Heart left ventricle (tissue), 16 donors: ENCODE measurements around the gene BAMBI. TPM values are rescaled to one million over a fixed set of nuclear protein-coding genes. Genes with fewer than 3 reads are reported as not detected.

ENCODE experiments used
- ATAC-seq, 4 donors: fragments of 200-7000 bp; cut with Tn5 transposase; one replicate each; pipeline ENCODE4 v1.9.1; 2020 to 2022; ENCODE audit warnings: moderate library complexity in 4 of 4, mild to moderate bottlenecking in 3 of 4, moderate number of reproducible peaks in 1 of 4
- DNase-seq, 5 donors: peaks; one replicate each; pipeline ENCODE4 v3.0.0-alpha.2; 2020
- H3K27ac ChIP-seq, 12 donors: fragments of 200-600 bp; sonication (generic) in 4 of 12; one replicate each; pipeline versions ENCODE4 v1.5.0 to v1.8.0; 2016 to 2022; ENCODE audit warnings: mild to moderate bottlenecking in 2 of 12
- H3K27me3 ChIP-seq, 9 donors: fragments of 200-600 bp; sonication (generic) in 2 of 9; one replicate each; pipeline versions ENCODE4 v1.5.1 to v1.8.0; 2016 to 2022; ENCODE audit warnings: mild to moderate bottlenecking in 3 of 9
- H3K36me3 ChIP-seq, 9 donors: fragments of 200-600 bp; sonication (generic) in 2 of 9; one replicate each; pipeline versions ENCODE4 v1.5.0 to v1.8.0; 2018 to 2022; ENCODE audit warnings: mild to moderate bottlenecking in 2 of 9
- H3K4me1 ChIP-seq, 12 donors: fragments of 200-600 bp; sonication (generic) in 4 of 12; one replicate each; pipeline versions ENCODE4 v1.5.0 to v1.8.0; 2016 to 2022; ENCODE audit warnings: mild to moderate bottlenecking in 3 of 12
- H3K4me3 ChIP-seq, 12 donors: fragments of 200-600 bp; sonication (generic) in 4 of 12; one replicate each; pipeline versions ENCODE4 v1.5.0 to v1.8.0; 2017 to 2022; ENCODE audit warnings: mild to moderate bottlenecking in 9 of 12, moderate library complexity in 4 of 12
- H3K9me3 ChIP-seq, 12 donors: fragments of 200-600 bp; sonication (generic) in 4 of 12; one replicate each; pipeline versions ENCODE4 v1.5.0 to v1.8.0; 2016 to 2022; ENCODE audit warnings: mild to moderate bottlenecking in 1 of 12
- CTCF ChIP-seq, 12 donors: fragments of 200-600 bp; sonication (generic) in 4 of 12; IDR thresholded peaks; one replicate each; pipeline versions ENCODE4 v1.5.0 to v1.8.0; 2018 to 2022; ENCODE audit warnings: antibody characterized with exemption in 12 of 12, mild to moderate bottlenecking in 5 of 12
- POLR2A ChIP-seq, 2 donors: fragments of 450-650 bp; IDR thresholded peaks; one replicate each; pipeline ENCODE4 v1.6.1; 2017; ENCODE audit warnings: antibody characterized with exemption in 2 of 2, mild to moderate bottlenecking in 2 of 2, moderate library complexity in 2 of 2
- WGBS, 4 donors: extraction: QIAGEN DNeasy Blood & Tissue Kit in 2 of 4; methylation state at CpG; one replicate each; pipeline versions ENCODE4 v1.1.5 to v1.1.7; 2013 to 2018; 5-methylcytosine and 5-hydroxymethylcytosine counted together
- intact Hi-C, 10 donors: fragments of 100-400 bp; cut with DNase I; formaldehyde crosslinking; loops; one replicate each; pipeline versions ENCODE4 v1.11.1 to v1.14.2; 2022
- polyA plus RNA-seq, 2 donors: library from polyadenylated mRNA; stranded (reverse); fragments of 200-250 nt; gene quantifications; one replicate each; pipeline ENCODE4 v1.2.3, GENCODE V29; 2013
- total RNA-seq, 9 donors: library from RNA; depleted of rRNA in 2 of 9; stranded (reverse); fragments of >200 nt in 2 of 9; fragmentation: NEBNext Ultra II Directional in 3 of 9; extraction: Animal tissue kit (Norgen Biotek cat#: 25700) in 3 of 9; gene quantifications; one replicate each; pipeline versions ENCODE4 v1.1.0 to v1.2.4, GENCODE V29; 2016 to 2023
- donor health status: ischemic (EF 13 %, LVEDD 7.1; RV severe dilation, severe dysfunction).
- donor health status: healthy with polysubstance abuse.
- donor health status: DM: no; HTN: yes; CAD: no.
- donor health status: DM: no; HTN: no; CAD: no.
- donor health status: ischemic (EF 25% LVEDD 6.9; RV normal size, moderate dysfunction).
- donor health status: ischemic (EF 25% LVEDD 5.7; RV mildly dilated, moderate dysfunction).
- donor health status: healthy.
- donor health status: DM: yes; HTN: yes; CAD: no.
- donor health status: ischemic (EF 35%, LVEDD 5.7; RV mildly dilated, moderate dysfunction).
- donor health status: nonischemic (EF 11% LVEDD 7.7; RV severe dilation, severe dysfunction).
- donor health status: DM: yes; HTN: yes; CAD: no.
- donor health status: PGD.
- donor health status: ischemic (EF 29% LVEDD 5.4; RV normal size, mild dysfunction).
- donor health status: nonischemic (EF 23%, LVEDD 6.1; RV moderate dilation, normal function).

BAMBI gene
- total and polyA plus RNA-seq, 11 donors: 5.3 to 53.3 (median 24.8) TPM

GRCh38 chr10:28691187-28691694 is 13.9 kb downstream of the BAMBI start:
- no peaks in the 10 kb centered on the region for H3K9me3 ChIP-seq
- ATAC-seq (no peak), DNase-seq (no peak)
- no peak overlapping the region for H3K27ac ChIP-seq
- TF ChIP-seq CTCF (IDR thresholded peaks at IDR 0.05) (no peak), POLR2A (IDR thresholded peaks at IDR 0.05) (no peak)
- H3K4me1 ChIP-seq: peaks cover 0 to 16% (median 2%) of the 10 kb centered on the region in 12 donors
- WGBS, 4 donors: 68 to 81% (median 76%) methylated on average over 4 to 6 of the region's 6 CpGs
- H3K27me3 ChIP-seq: peaks cover 0 to 6% (median 0%) of the 10 kb centered on the region in 9 donors
- intact Hi-C loops: no loop called here
- no peaks in the 10 kb centered on the region for H3K36me3 ChIP-seq
- no peak overlapping the region for H3K4me3 ChIP-seq

- Histone ChIP-seq H3K27me3 (peaks cover 0 to 6% (median 0%) of the 10 kb centered on the region in 9 donors), H3K9me3 (no peaks in the 10 kb centered on the region), H3K4me3 (no peak overlapping the region), H3K27ac (no peak overlapping the region), H3K4me1 (peaks cover 0 to 15% (median under 1%) of the 10 kb centered on the region in 12 donors), H3K36me3 (no peaks in the 10 kb centered on the region)
- ATAC-seq: no peak
- 82 to 95% (median 93%) methylated on average over 3 of the region's 3 CpGs for WGBS, 4 donors
- intact Hi-C loops: no loop called here
- TF ChIP-seq CTCF (IDR thresholded peaks at IDR 0.05) (no peak), POLR2A (IDR thresholded peaks at IDR 0.05) (no peak)
- no peak for DNase-seq
Measured at GRCh38 chr10:28692050-28692449, 14.7 kb downstream of the BAMBI start.

- no peak for DNase-seq
- 90 to 97% (median 92%) methylated on average over 5 of the region's 5 CpGs for WGBS, 4 donors
- TF ChIP-seq CTCF (IDR thresholded peaks at IDR 0.05) (no peak), POLR2A (IDR thresholded peaks at IDR 0.05) (no peak)
- ATAC-seq: no peak
- Histone ChIP-seq H3K36me3 (no peaks in the 10 kb centered on the region), H3K27ac (no peak overlapping the region), H3K27me3 (peaks cover 0 to 6% (median 0%) of the 10 kb centered on the region in 9 donors), H3K4me1 (no peaks in the 10 kb centered on the region), H3K4me3 (no peak overlapping the region), H3K9me3 (no peaks in the 10 kb centered on the region)
- intact Hi-C loops: no loop called here
Measured at GRCh38 chr10:28694530-28694929, 17.2 kb downstream of the BAMBI start.

GRCh38 chr10:28698075-28698474 is 20.8 kb downstream of the BAMBI start:
- TF ChIP-seq CTCF (IDR thresholded peaks at IDR 0.05) (no peak), POLR2A (IDR thresholded peaks at IDR 0.05) (no peak)
- intact Hi-C loops: no loop called here
- 69 to 79% (median 75%) methylated on average over 2 of the region's 2 CpGs for WGBS, 4 donors
- no peak for ATAC-seq
- Histone ChIP-seq H3K9me3 (no peaks in the 10 kb centered on the region), H3K4me1 (no peaks in the 10 kb centered on the region), H3K27ac (no peak overlapping the region), H3K4me3 (no peak overlapping the region), H3K36me3 (no peaks in the 10 kb centered on the region), H3K27me3 (peaks cover 0 to 5% (median 0%) of the 10 kb centered on the region in 9 donors)
- DNase-seq: no peak
